ENCODE measurements around the gene SH2D6.

Gene SH2D6

GRCh38 chr2:85423525-85423924 is 5.0 kb downstream of the SH2D6 start:
- no peaks in the 10 kb centered on the region for H3K9me3 ChIP-seq (ENCODE audit: insufficient read depth, low read length)
- H3K36me3 ChIP-seq (ENCODE audit: low read length): no peaks in the 10 kb centered on the region
- H2AFZ ChIP-seq (ENCODE audit: low read depth, low read length, severe bottlenecking): no peak overlapping the region
- no peak overlapping the region for H3K9ac ChIP-seq (ENCODE audit: low read length)
- no peak for TF ChIP-seq CTCF (IDR thresholded peaks at IDR 0.05; ENCODE audit: insufficient read depth, low read length, poor library complexity, severe bottlenecking)
- no peak for TF ChIP-seq EZH2phosphoT487 (conservative IDR thresholded peaks at IDR 0.05; ENCODE audit: low read length)
- H3F3A ChIP-seq (ENCODE audit: insufficient read depth): peaks cover 9% of the 10 kb centered on the region; the same call in 1 of the 2 replicates
- H3K27me3 ChIP-seq (ENCODE audit: low read length): no peaks in the 10 kb centered on the region
- no peak overlapping the region for H3K4me2 ChIP-seq (ENCODE audit: low read depth, low read length, poor library complexity, severe bottlenecking)
- no peaks in the 10 kb centered on the region for H3K9me2 ChIP-seq (replicated peaks; ENCODE audit: insufficient read depth, low read length)
- H4K20me1 ChIP-seq (ENCODE audit: low read depth, low read length): no peaks in the 10 kb centered on the region
- H3K4me3 ChIP-seq (ENCODE audit: insufficient read depth, low read length, poor library complexity, severe bottlenecking): no peak overlapping the region
- H3K79me2 ChIP-seq (ENCODE audit: insufficient read depth, low read length): no peaks in the 10 kb centered on the region
- no peak overlapping the region for H3K27ac ChIP-seq (ENCODE audit: low read depth, low read length)

GRCh38 chr2:85425588-85425987 is 7.1 kb downstream of the SH2D6 start:
- Histone ChIP-seq H3K4me3 (ENCODE audit: insufficient read depth, low read length, poor library complexity, severe bottlenecking) (no peak overlapping the region), H3K9ac (ENCODE audit: low read length) (no peak overlapping the region), H3K9me3 (ENCODE audit: insufficient read depth, low read length) (no peaks in the 10 kb centered on the region), H3K36me3 (ENCODE audit: low read length) (no peaks in the 10 kb centered on the region), H2AFZ (ENCODE audit: low read depth, low read length, severe bottlenecking) (no peak overlapping the region), H4K20me1 (ENCODE audit: low read depth, low read length) (no peaks in the 10 kb centered on the region), H3K27ac (ENCODE audit: low read depth, low read length) (no peak overlapping the region), H3F3A (ENCODE audit: insufficient read depth) (no peaks in the 10 kb centered on the region), H3K4me2 (ENCODE audit: low read depth, low read length, poor library complexity, severe bottlenecking) (no peak overlapping the region), H3K79me2 (ENCODE audit: insufficient read depth, low read length) (no peaks in the 10 kb centered on the region), H3K9me2 (replicated peaks; ENCODE audit: insufficient read depth, low read length) (no peaks in the 10 kb centered on the region), H3K27me3 (ENCODE audit: low read length) (no peaks in the 10 kb centered on the region)
- TF ChIP-seq EZH2phosphoT487 (conservative IDR thresholded peaks at IDR 0.05; ENCODE audit: low read length) (no peak), CTCF (IDR thresholded peaks at IDR 0.05; ENCODE audit: insufficient read depth, low read length, poor library complexity, severe bottlenecking) (no peak)

- Histone ChIP-seq H3K4me2 (ENCODE audit: low read depth, low read length, poor library complexity, severe bottlenecking) (no peak overlapping the region), H3F3A (ENCODE audit: insufficient read depth) (no peaks in the 10 kb centered on the region), H4K20me1 (ENCODE audit: low read depth, low read length) (no peaks in the 10 kb centered on the region), H3K36me3 (ENCODE audit: low read length) (no peaks in the 10 kb centered on the region), H3K79me2 (ENCODE audit: insufficient read depth, low read length) (no peaks in the 10 kb centered on the region), H3K27ac (ENCODE audit: low read depth, low read length) (no peak overlapping the region), H3K9me3 (ENCODE audit: insufficient read depth, low read length) (no peaks in the 10 kb centered on the region), H3K4me3 (ENCODE audit: insufficient read depth, low read length, poor library complexity, severe bottlenecking) (no peak overlapping the region), H2AFZ (ENCODE audit: low read depth, low read length, severe bottlenecking) (no peak overlapping the region), H3K9me2 (replicated peaks; ENCODE audit: insufficient read depth, low read length) (no peaks in the 10 kb centered on the region), H3K27me3 (ENCODE audit: low read length) (no peaks in the 10 kb centered on the region), H3K9ac (ENCODE audit: low read length) (no peak overlapping the region)
- TF ChIP-seq EZH2phosphoT487 (conservative IDR thresholded peaks at IDR 0.05; ENCODE audit: low read length): no peak
- TF ChIP-seq CTCF (IDR thresholded peaks at IDR 0.05; ENCODE audit: insufficient read depth, low read length, poor library complexity, severe bottlenecking): no peak
These were observed 8.9 kb downstream of the SH2D6 start for GRCh38 chr2:85427300-85427835.

Data from SU-DHL-6 (cell line).